CD14-positive monocyte (primary cell): ENCODE data around the gene CDH16. TPM values are rescaled to one million over a fixed set of nuclear protein-coding genes. Genes with fewer than 3 reads are reported as not detected.
"Not testable (repeated sequence)": the region's sequence is repeated elsewhere in the genome, so short reads cannot be mapped to it uniquely, and the experiment has no call there.

Source experiments
- DNase-seq, 3 donors: peaks; one replicate each; pipeline ENCODE4 v3.0.0-alpha.2; 2011 to 2022
- H2AFZ ChIP-seq: 2 replicates; pipeline ENCODE4 v1.6.0; 2012; ENCODE audit warnings: mild to moderate bottlenecking, low read depth, low read length, inconsistent platforms; ENCODE audit not compliant: insufficient read depth, poor library complexity, severe bottlenecking
- H3K27ac ChIP-seq, 2 donors: 1 replicate in 1 of 2; 2 replicates in 1 of 2; pipeline ENCODE4 v1.5.1; 2012 to 2013; ENCODE audit warnings: low read length in 2 of 2, control low read depth in 1 of 2, inconsistent platforms in 1 of 2, low read depth in 1 of 2, mild to moderate bottlenecking in 1 of 2
- H3K27me3 ChIP-seq, 2 donors: one replicate each; pipeline versions ENCODE4 v1.6.0 to v1.6.1; 2011 to 2013; ENCODE audit warnings: low read length in 2 of 2; ENCODE audit not compliant: control insufficient read depth in 2 of 2, insufficient read depth in 2 of 2
- H3K36me3 ChIP-seq, 2 donors: replicated peaks in 1 of 2; 1 replicate in 1 of 2; 2 replicates in 1 of 2; pipeline versions ENCODE4 v1.5.1 to v1.6.1; 2012 to 2013; ENCODE audit warnings: low read length in 2 of 2, control low read depth in 1 of 2, inconsistent platforms in 1 of 2, mild to moderate bottlenecking in 1 of 2; ENCODE audit not compliant: insufficient read depth in 2 of 2, control insufficient read depth in 1 of 2
- H3K4me1 ChIP-seq, 2 donors: 1 replicate in 1 of 2; 2 replicates in 1 of 2; pipeline versions ENCODE4 v1.5.1 to v1.6.1; 2012 to 2013; ENCODE audit warnings: low read length in 2 of 2, control low read depth in 1 of 2, inconsistent platforms in 1 of 2, mild to moderate bottlenecking in 1 of 2, moderate library complexity in 1 of 2; ENCODE audit not compliant: insufficient read depth in 2 of 2, control insufficient read depth in 1 of 2
- H3K4me2 ChIP-seq: replicated peaks from 2 replicates; pipeline ENCODE3; 2012; ENCODE audit warnings: low read length, moderate library complexity, mild to moderate bottlenecking; ENCODE audit not compliant: poor library complexity, severe bottlenecking; ENCODE audit errors: extremely low read depth
- H3K4me3 ChIP-seq, 3 experiments: fragments of 200-600 bp in 1 of 3; sonication (generic) in 1 of 3; replicated peaks in 1 of 3; 1 replicate in 2 of 3; 2 replicates in 1 of 3; pipeline ENCODE4 v1.5.1; 2011 to 2013; ENCODE audit warnings: low read length in 3 of 3, mild to moderate bottlenecking in 3 of 3, control low read depth in 2 of 3, low read depth in 2 of 3, inconsistent platforms in 1 of 3, moderate library complexity in 1 of 3
- H3K79me2 ChIP-seq: 2 replicates; pipeline ENCODE4 v1.6.0; 2012; ENCODE audit warnings: mild to moderate bottlenecking, control low read depth, inconsistent platforms, low read length, moderate library complexity; ENCODE audit not compliant: insufficient read depth
- H3K9ac ChIP-seq: 2 replicates; pipeline ENCODE4 v1.6.0; 2017; ENCODE audit warnings: low read length, mild to moderate bottlenecking; ENCODE audit not compliant: insufficient read depth, poor library complexity, severe bottlenecking
- H3K9me3 ChIP-seq, 2 donors: replicated peaks in 1 of 2; 1 replicate in 1 of 2; 2 replicates in 1 of 2; pipeline versions ENCODE4 v1.5.1 to v1.6.1; 2012 to 2013; ENCODE audit warnings: low read length in 2 of 2, control low read depth in 1 of 2; ENCODE audit not compliant: control insufficient read depth in 1 of 2, insufficient read depth in 1 of 2
- H4K20me1 ChIP-seq: 2 replicates; pipeline ENCODE4 v1.6.0; 2012; ENCODE audit warnings: mild to moderate bottlenecking, low read length, control low read depth, moderate library complexity; ENCODE audit not compliant: insufficient read depth
- H3K27ac Mint-ChIP-seq, 7 donors: one replicate each; pipeline ENCODE4 v1.8.0; 2020; ENCODE audit warnings: mild to moderate bottlenecking in 7 of 7, mixed read lengths in 7 of 7, moderate library complexity in 6 of 7, inconsistent platforms in 2 of 7
- H3K27me3 Mint-ChIP-seq, 3 donors: one replicate each; pipeline ENCODE4 v1.8.0; 2021 to 2022; ENCODE audit warnings: low read depth in 3 of 3, mild to moderate bottlenecking in 3 of 3, mixed read lengths in 3 of 3, moderate library complexity in 3 of 3, inconsistent platforms in 1 of 3
- H3K36me3 Mint-ChIP-seq, 2 donors: one replicate each; pipeline ENCODE4 v1.8.0; 2020; ENCODE audit warnings: mixed read lengths in 2 of 2, inconsistent platforms in 1 of 2, mild to moderate bottlenecking in 1 of 2
- H3K4me1 Mint-ChIP-seq: one replicate; pipeline ENCODE4 v1.8.0; 2020; ENCODE audit warnings: mild to moderate bottlenecking, mixed read lengths
- H3K4me3 Mint-ChIP-seq, 2 donors: one replicate each; pipeline ENCODE4 v1.8.0; 2020; ENCODE audit warnings: mild to moderate bottlenecking in 2 of 2, mixed read lengths in 2 of 2, moderate library complexity in 1 of 2
- H3K9me3 Mint-ChIP-seq, 7 donors: one replicate each; pipeline ENCODE4 v1.8.0; 2020 to 2022; ENCODE audit warnings: mixed read lengths in 7 of 7, mild to moderate bottlenecking in 6 of 7, moderate library complexity in 6 of 7, inconsistent platforms in 2 of 7
- CTCF ChIP-seq: fragments of 200-600 bp; IDR thresholded peaks from one replicate; pipeline ENCODE4 v1.8.0; 2022; ENCODE audit warnings: antibody characterized with exemption, mild to moderate bottlenecking
- WGBS: methylation state at CpG from one replicate; pipeline ENCODE4 v1.1.5; 2013; ENCODE audit warnings: missing lambda C conversion rate; ENCODE audit not compliant: insufficient coverage; 5-methylcytosine and 5-hydroxymethylcytosine counted together
- intact Hi-C, 2 donors: fragments of 100-400 bp; cut with micrococcal nuclease; formaldehyde crosslinking; loops; one replicate each; pipeline versions ENCODE4 v1.15.0 to v1.15.1; 2023
- polyA plus RNA-seq, 3 donors: library from polyadenylated mRNA; depleted of rRNA in 1 of 3; unstranded in 2 of 3; stranded (reverse) in 1 of 3; fragments of 300-500 nt in 2 of 3; fragments of >200 nt in 1 of 3; fragmentation: Illumina TruSeq in 2 of 3; gene quantifications; 1 replicate in 2 of 3; 2 replicates in 1 of 3; pipeline ENCODE4 v1.2.3, GENCODE V29; 2012 to 2021

CDH16 gene
- polyA plus RNA-seq, 3 donors = not detected

- peaks cover 15 to 23% of the 10 kb centered on the region in 2 donors for H3K4me1 ChIP-seq
- no peaks in the 10 kb centered on the region for H4K20me1 ChIP-seq
- peaks cover 6 to 44% of the 10 kb centered on the region in 2 donors for H3K27me3 ChIP-seq
- peaks cover 5 to 7% of the 10 kb centered on the region in 2 donors for H3K9me3 ChIP-seq
- Mint-ChIP-seq H3K27ac (no peak overlapping the region), H3K4me1 (peaks cover 16% of the 10 kb centered on the region), H3K9me3 (peaks cover 3 to 15% (median 7%) of the 10 kb centered on the region in 7 donors), H3K4me3 (peak overlapping the region in 1 of 2 donors; percentile 54), H3K27me3 (peaks cover 46 to 69% (median 54%) of the 10 kb centered on the region in 3 donors), H3K36me3 (peaks cover 0 to 2% of the 10 kb centered on the region in 2 donors)
- TF ChIP-seq CTCF = no peak
- H3K4me3 ChIP-seq = no peak overlapping the region
- no peak for DNase-seq
- H3K79me2 ChIP-seq = no peaks in the 10 kb centered on the region
- intact Hi-C loops = no loop called here
- H2AFZ ChIP-seq = no peak overlapping the region
- H3K4me2 ChIP-seq = no peak overlapping the region
- H3K36me3 ChIP-seq = no peaks in the 10 kb centered on the region
- H3K27ac ChIP-seq = no peak overlapping the region
- H3K9ac ChIP-seq = no peak overlapping the region
- WGBS = no CpG with 5 or more reads among the region's 3 CpGs
Observed at GRCh38 chr16:66871840-66872239, 46.8 kb downstream of the CDH16 start.

GRCh38 chr16:66871363-66871762 is 47.3 kb downstream of the CDH16 start:
- Mint-ChIP-seq H3K4me1 (peaks cover 16% of the 10 kb centered on the region), H3K9me3 (peaks cover 3 to 12% (median 5%) of the 10 kb centered on the region in 7 donors), H3K4me3 (peak overlapping the region in 1 of 2 donors; percentile 54), H3K27me3 (peaks cover 45 to 67% (median 51%) of the 10 kb centered on the region in 3 donors)
- DNase-seq, H3K9me3 ChIP-seq, H3K4me3 ChIP-seq, H4K20me1 ChIP-seq, H3K27ac Mint-ChIP-seq, H3K4me2 ChIP-seq, intact Hi-C loops, H3K9ac ChIP-seq, H3K36me3 Mint-ChIP-seq, H3K36me3 ChIP-seq, H2AFZ ChIP-seq, H3K79me2 ChIP-seq, H3K27ac ChIP-seq: not testable (repeated sequence)
- Histone ChIP-seq H3K4me1 (peaks cover 15 to 23% of the 10 kb centered on the region in 2 donors), H3K27me3 (peaks cover 6 to 39% of the 10 kb centered on the region in 2 donors)
- 100% methylated on average over 2 of the region's 2 CpGs for WGBS
